ENCODE results near the gene CREM. TPM values are rescaled to one million over a fixed set of nuclear protein-coding genes. Genes with fewer than 3 reads are reported as not detected.

Gene CREM
- total and polyA plus RNA-seq, 8 donors, result 17.6 to 43.5 (median 33.9) TPM

DNA sequence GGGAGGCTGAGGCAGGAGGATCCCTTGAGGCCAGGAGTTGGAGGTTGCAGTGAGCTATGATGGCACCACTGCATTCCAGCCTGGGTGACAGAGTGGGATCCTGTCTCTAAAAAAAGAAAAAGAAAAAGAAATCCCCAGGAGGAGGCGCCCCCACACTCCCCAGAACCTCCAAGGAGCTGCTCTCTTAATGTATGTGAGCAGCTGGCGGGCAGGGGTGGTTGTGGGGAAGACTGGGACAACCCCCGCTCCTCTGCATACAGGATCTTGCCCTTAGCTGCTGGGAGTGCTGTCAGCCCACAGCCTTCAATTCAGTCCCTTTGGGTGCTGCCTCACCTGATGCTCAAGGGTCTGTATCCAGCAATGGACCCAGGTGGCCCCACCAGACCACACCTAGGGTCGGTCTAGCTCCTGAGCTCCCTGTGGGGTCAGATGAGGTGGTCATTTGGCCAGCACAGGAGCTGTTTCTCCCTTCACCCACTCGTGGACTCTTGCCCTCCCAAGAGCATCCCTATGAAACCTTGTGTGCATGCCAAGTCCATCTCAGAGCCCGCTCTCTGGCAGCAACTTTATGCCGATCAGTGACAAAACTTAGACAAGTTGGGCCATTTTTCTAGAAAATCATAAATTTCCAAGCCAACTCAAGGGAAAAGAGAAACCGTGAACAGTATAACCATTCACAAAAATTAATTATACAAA is 97.5 kb downstream of the CREM start:
- TF ChIP-seq, protein P1, sequence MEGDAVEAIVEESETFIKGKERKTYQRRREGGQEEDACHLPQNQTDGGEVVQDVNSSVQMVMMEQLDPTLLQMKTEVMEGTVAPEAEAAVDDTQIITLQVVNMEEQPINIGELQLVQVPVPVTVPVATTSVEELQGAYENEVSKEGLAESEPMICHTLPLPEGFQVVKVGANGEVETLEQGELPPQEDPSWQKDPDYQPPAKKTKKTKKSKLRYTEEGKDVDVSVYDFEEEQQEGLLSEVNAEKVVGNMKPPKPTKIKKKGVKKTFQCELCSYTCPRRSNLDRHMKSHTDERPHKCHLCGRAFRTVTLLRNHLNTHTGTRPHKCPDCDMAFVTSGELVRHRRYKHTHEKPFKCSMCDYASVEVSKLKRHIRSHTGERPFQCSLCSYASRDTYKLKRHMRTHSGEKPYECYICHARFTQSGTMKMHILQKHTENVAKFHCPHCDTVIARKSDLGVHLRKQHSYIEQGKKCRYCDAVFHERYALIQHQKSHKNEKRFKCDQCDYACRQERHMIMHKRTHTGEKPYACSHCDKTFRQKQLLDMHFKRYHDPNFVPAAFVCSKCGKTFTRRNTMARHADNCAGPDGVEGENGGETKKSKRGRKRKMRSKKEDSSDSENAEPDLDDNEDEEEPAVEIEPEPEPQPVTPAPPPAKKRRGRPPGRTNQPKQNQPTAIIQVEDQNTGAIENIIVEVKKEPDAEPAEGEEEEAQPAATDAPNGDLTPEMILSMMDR (IDR thresholded peaks at IDR 0.05), result no peak
- Histone ChIP-seq H3K9me3 (no peaks in the 10 kb centered on the region), H3K27ac (no peak overlapping the region), H3K4me1 (no peaks in the 10 kb centered on the region), H3K4me3 (no peak overlapping the region), H3K36me3 (no peaks in the 10 kb centered on the region), H3K27me3 (no peaks in the 10 kb centered on the region)
- no peak for DNase-seq
- no peak for ATAC-seq
- intact Hi-C loops (cut with DNase I), result no loop called here

DNA sequence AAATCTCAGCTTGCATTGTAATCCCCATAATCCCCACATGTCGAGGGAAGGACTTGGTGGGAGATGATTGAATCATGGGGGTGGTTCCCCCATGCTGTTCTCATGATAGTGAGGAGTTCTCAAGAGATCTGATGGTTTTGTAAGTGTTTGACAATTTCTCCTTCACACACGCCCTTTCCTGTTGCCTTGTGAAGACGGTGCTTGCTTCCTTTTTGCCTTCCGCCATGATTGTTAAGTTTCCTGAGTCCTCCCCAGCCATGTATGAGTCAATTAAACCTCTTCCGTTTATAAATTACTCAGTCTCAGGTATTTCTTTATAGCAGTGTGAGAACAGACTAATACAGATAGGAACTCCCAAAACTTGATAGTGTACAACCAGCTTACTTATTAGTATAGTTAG is 98.6 kb downstream of the CREM start:
- intact Hi-C loops (cut with DNase I), result no loop called here
- no peak for DNase-seq
- H3K27ac ChIP-seq, result peak overlapping the region in 1 of 2 donors; percentile 78
- H3K36me3 ChIP-seq, result no peaks in the 10 kb centered on the region
- no peaks in the 10 kb centered on the region for H3K4me1 ChIP-seq
- no peak for ATAC-seq
- H3K4me3 ChIP-seq, result no peak overlapping the region
- H3K9me3 ChIP-seq, result no peaks in the 10 kb centered on the region
- TF ChIP-seq, protein P1 (IDR thresholded peaks at IDR 0.05), result no peak
- H3K27me3 ChIP-seq, result no peaks in the 10 kb centered on the region

DNA sequence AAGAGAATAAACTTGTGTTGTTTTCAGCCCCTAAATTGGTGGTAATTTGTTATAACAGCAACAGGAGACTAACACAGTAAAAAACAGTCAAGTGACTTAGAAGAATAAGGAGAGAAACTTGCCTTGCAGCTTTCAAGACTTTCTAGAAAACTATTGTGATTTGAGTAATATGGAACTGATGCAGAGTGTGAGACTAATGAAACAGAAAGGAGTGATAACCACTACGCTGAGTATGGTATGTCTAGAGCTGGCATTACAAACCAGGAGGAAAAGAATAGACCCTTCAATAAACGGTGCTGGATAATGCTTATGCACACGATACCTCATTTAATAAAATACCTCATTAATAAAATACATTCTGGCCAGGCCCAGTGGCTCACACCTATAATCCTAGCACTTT is 99.9 kb downstream of the CREM start:
- Histone ChIP-seq H3K27ac (no peak overlapping the region), H3K4me1 (no peaks in the 10 kb centered on the region), H3K9me3 (no peaks in the 10 kb centered on the region), H3K27me3 (no peaks in the 10 kb centered on the region), H3K4me3 (no peak overlapping the region), H3K36me3 (no peaks in the 10 kb centered on the region)
- DNase-seq (no peak), ATAC-seq (no peak)
- TF ChIP-seq, protein P1 (IDR thresholded peaks at IDR 0.05), result no peak
- intact Hi-C loops (cut with DNase I), result no loop called here

DNA sequence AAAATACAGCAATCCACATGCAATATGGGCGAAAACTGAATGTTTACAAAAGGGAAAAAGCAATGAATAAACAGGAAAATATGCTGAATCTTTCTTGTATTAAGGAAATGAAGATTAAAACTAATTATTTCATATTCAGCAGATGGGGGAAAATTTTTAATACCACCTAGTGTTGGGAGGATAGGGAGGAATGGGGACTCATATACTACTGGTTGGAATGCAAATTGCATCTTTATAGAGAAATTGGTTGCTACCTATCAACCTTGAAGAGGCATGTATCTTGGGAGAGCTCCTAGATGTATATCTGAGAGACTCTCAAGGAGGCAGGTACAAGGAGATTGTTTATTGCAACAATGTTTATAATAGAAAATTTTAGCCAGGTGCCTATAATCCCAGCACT is 101.4 kb downstream of the CREM start:
- no peaks in the 10 kb centered on the region for H3K9me3 ChIP-seq
- ATAC-seq (no peak), DNase-seq (no peak)
- H3K4me3 ChIP-seq, result no peak overlapping the region
- no peak overlapping the region for H3K27ac ChIP-seq
- H3K27me3 ChIP-seq, result no peaks in the 10 kb centered on the region
- H3K36me3 ChIP-seq, result no peaks in the 10 kb centered on the region
- intact Hi-C loops (cut with DNase I), result no loop called here
- no peaks in the 10 kb centered on the region for H3K4me1 ChIP-seq
- TF ChIP-seq, protein P1 (IDR thresholded peaks at IDR 0.05), result no peak

DNA sequence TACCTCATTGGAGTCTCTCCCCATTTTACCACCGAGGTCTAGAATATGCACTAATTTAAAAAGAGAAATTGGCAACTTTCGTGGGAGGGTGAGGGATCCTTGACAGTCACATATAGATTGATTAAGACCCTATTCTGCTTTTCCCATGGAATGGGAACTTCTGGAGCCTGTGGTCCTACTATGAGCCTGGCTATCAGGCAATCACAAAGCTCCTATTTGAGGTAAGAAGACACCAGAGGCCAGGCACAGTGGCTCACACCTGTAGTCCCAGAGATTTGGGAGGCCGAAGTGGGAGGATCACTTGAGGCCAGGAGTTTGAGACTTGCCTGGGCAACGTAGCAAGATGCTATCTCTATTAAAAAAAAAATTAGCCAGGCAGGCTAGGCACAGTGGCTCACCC is 105.0 kb downstream of the CREM start:
- H3K4me3 ChIP-seq, result no peak overlapping the region
- no peak for ATAC-seq
- H3K27ac ChIP-seq, result no peak overlapping the region
- intact Hi-C loops (cut with DNase I), result loop anchor here in 1 of 2 donors (5.0 kb wide), 1 partner anchor 114 kb away; no protein-coding TSS in a partner anchor
- no peaks in the 10 kb centered on the region for H3K27me3 ChIP-seq
- no peaks in the 10 kb centered on the region for H3K4me1 ChIP-seq
- H3K36me3 ChIP-seq, result no peaks in the 10 kb centered on the region
- H3K9me3 ChIP-seq, result no peaks in the 10 kb centered on the region
- TF ChIP-seq, protein P1 (IDR thresholded peaks at IDR 0.05), result no peak
- no peak for DNase-seq

Measured in left lung (tissue), 10 donors.